DOHH2 (cell line): Measurements from ENCODE around the gene SLC2A2.

Source experiments
- EZH2phosphoT487 ChIP-seq: fragments of 200-600 bp; sonication (generic); IDR thresholded peaks from 2 replicates; pipeline ENCODE4 v1.6.1; 2017; ENCODE audit warnings: borderline replicate concordance, mild to moderate bottlenecking, antibody characterized with exemption, low read length, moderate library complexity, mixed read lengths
- TF ChIP-seq, protein P1 (sequence below): fragments of 200-600 bp; sonication (generic); IDR thresholded peaks from one replicate; pipeline ENCODE4 v1.5.1; 2014; ENCODE audit warnings: antibody characterized with exemption, mild to moderate bottlenecking, low read depth, low read length; ENCODE audit not compliant: poor library complexity, severe bottlenecking

DNA sequence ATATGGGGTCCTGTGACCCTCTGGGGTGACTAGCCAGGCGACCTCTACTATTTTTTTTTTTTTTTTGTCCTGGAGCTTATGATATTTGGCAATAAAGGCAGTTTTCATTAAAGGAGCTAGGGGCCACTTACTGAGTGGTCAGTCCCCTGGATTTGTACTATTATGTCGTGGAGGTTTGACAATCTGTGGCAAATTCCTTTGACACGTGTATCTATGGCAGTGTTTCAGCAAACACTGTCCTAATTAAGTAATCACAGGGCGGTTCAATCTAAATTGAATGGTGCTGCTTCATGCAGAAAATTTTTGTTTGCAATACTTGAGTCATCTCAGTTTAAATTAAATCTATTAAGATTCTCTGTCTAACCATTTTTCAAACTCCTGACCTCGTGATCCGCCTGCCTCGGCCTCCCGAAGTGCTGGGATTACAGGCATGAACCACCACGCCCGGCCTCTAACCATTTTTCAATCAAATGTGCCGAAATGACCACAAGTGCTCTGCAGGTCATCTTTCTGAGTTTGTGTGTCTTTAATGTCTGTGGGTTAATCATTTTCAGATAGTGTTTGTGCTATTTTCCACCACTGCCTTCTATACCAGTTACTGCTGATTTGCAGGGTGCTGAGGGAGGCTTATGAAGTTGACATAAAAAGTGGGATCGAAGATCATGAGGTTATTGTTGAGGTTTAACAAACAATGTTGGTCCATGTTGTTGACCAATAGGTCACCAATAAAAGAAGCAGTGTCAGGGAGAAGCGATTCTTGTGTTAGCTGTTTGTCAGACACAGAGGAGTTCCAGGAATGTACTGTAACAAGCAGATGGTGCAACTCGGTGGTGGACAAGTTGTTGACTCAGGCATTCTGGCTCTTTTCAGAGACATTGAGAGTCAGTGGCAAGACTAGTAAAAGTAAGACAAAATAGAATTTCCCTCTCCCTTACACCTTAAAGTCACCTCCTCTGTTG, 18.6 kb upstream of the SLC2A2 start:
- TF ChIP-seq, protein P1, sequence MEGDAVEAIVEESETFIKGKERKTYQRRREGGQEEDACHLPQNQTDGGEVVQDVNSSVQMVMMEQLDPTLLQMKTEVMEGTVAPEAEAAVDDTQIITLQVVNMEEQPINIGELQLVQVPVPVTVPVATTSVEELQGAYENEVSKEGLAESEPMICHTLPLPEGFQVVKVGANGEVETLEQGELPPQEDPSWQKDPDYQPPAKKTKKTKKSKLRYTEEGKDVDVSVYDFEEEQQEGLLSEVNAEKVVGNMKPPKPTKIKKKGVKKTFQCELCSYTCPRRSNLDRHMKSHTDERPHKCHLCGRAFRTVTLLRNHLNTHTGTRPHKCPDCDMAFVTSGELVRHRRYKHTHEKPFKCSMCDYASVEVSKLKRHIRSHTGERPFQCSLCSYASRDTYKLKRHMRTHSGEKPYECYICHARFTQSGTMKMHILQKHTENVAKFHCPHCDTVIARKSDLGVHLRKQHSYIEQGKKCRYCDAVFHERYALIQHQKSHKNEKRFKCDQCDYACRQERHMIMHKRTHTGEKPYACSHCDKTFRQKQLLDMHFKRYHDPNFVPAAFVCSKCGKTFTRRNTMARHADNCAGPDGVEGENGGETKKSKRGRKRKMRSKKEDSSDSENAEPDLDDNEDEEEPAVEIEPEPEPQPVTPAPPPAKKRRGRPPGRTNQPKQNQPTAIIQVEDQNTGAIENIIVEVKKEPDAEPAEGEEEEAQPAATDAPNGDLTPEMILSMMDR = no peak
- TF ChIP-seq EZH2phosphoT487 = no peak
